HEK293 (cell line): ENCODE measurements around the gene RAD51.
A peak's percentile ranks its signal among the peaks of the same experiment; 100 is the strongest.

Experiments used
- CTCF ChIA-PET: fragments of 350-600 bp; formaldehyde crosslinking; extraction: SDS; loops from one replicate; lab custom pipeline; 2021; ENCODE audit warnings: antibody characterized with exemption; lab: Yijun Ruan, JAX
- POLR2A ChIA-PET: fragments of 300-600 bp; formaldehyde crosslinking; extraction: SDS; loops from one replicate; lab custom pipeline; 2020; ENCODE audit warnings: antibody characterized with exemption, inconsistent platforms; lab: Yijun Ruan, JAX
- H3K27ac ChIP-seq: fragments of 200-500 bp; sonication (Bioruptor generic); 2 replicates; pipeline ENCODE4 v1.5.1; 2014; ENCODE audit warnings: low read depth, low read length, control low read depth, inconsistent platforms; ENCODE audit errors: extremely low read depth
- H3K36me3 ChIP-seq, 2 experiments: fragments of 200-500 bp in 1 of 2; sonication (Bioruptor generic) in 1 of 2; 1 replicate in 1 of 2; 2 replicates in 1 of 2; pipeline ENCODE4 v1.5.1; 2014 to 2017; ENCODE audit warnings: inconsistent platforms in 2 of 2, low read length in 2 of 2; ENCODE audit not compliant: control insufficient read depth in 2 of 2, insufficient read depth in 1 of 2
- H3K4me1 ChIP-seq: fragments of 200-500 bp; sonication (Bioruptor generic); 2 replicates; pipeline ENCODE4 v1.5.1; 2014; ENCODE audit warnings: mild to moderate bottlenecking, low read length, inconsistent platforms; ENCODE audit not compliant: control insufficient read depth, insufficient read depth
- H3K4me3 ChIP-seq: 2 replicates; pipeline ENCODE4 v1.5.1; 2011; ENCODE audit warnings: low read depth, mild to moderate bottlenecking, control low read depth, low read length, moderate library complexity
- H3K9me3 ChIP-seq: fragments of 200-500 bp; sonication (Bioruptor generic); 2 replicates; pipeline ENCODE4 v1.5.1; 2014; ENCODE audit warnings: low read depth, low read length, inconsistent platforms; ENCODE audit not compliant: control insufficient read depth, insufficient read depth
- KLF1 ChIP-seq: fragments of 450-650 bp; formaldehyde crosslinking; IDR thresholded peaks from 2 replicates; pipeline ENCODE4 v1.5.1; 2016; ENCODE audit warnings: missing biosample characterization, missing genetic modification characterization
- KLF10 ChIP-seq: fragments of 450-650 bp; IDR thresholded peaks from 2 replicates; pipeline ENCODE4 v1.5.1; 2018; ENCODE audit warnings: missing biosample characterization, mild to moderate bottlenecking, missing genetic modification characterization
- KLF9 ChIP-seq: fragments of 450-650 bp; formaldehyde crosslinking; IDR thresholded peaks from 2 replicates; pipeline ENCODE4 v1.5.1; 2016; ENCODE audit warnings: missing biosample characterization, missing genetic modification characterization, low read depth
- MYNN ChIP-seq: fragments of 450-650 bp; formaldehyde crosslinking; IDR thresholded peaks from 2 replicates; pipeline ENCODE4 v1.5.1; 2016; ENCODE audit warnings: missing biosample characterization, missing genetic modification characterization, borderline replicate concordance
- REPIN1 ChIP-seq: fragments of 450-650 bp; formaldehyde crosslinking; IDR thresholded peaks from 2 replicates; pipeline ENCODE4 v1.5.1; 2017; ENCODE audit warnings: missing biosample characterization, missing genetic modification characterization, low read depth
- SP2 ChIP-seq: fragments of 450-650 bp; formaldehyde crosslinking; IDR thresholded peaks from 2 replicates; pipeline ENCODE4 v1.5.1; 2016; ENCODE audit warnings: missing biosample characterization, missing genetic modification characterization
- ZBTB20 ChIP-seq: fragments of 450-650 bp; formaldehyde crosslinking; IDR thresholded peaks from 2 replicates; pipeline ENCODE4 v1.5.1; 2016; ENCODE audit warnings: missing biosample characterization, missing genetic modification characterization
- ZBTB7A ChIP-seq: fragments of 450-650 bp; formaldehyde crosslinking; IDR thresholded peaks from 2 replicates; pipeline ENCODE4 v1.5.1; 2016; ENCODE audit warnings: low read depth, missing biosample characterization, missing genetic modification characterization
- ZBTB8A ChIP-seq: fragments of 450-650 bp; formaldehyde crosslinking; IDR thresholded peaks from 2 replicates; pipeline ENCODE4 v1.5.1; 2016; ENCODE audit warnings: missing biosample characterization, missing genetic modification characterization
- ZNF2 ChIP-seq: fragments of 450-650 bp; formaldehyde crosslinking; IDR thresholded peaks from 2 replicates; pipeline ENCODE4 v1.5.1; 2016; ENCODE audit warnings: missing biosample characterization, missing genetic modification characterization
- ZNF202 ChIP-seq: fragments of 450-650 bp; formaldehyde crosslinking; IDR thresholded peaks from 2 replicates; pipeline ENCODE4 v1.5.1; 2016; ENCODE audit warnings: missing biosample characterization, missing genetic modification characterization, borderline replicate concordance
- ZNF341 ChIP-seq: fragments of 450-650 bp; formaldehyde crosslinking; IDR thresholded peaks from 2 replicates; pipeline ENCODE4; 2016; ENCODE audit warnings: low read depth, missing biosample characterization, missing genetic modification characterization
- ZNF354C ChIP-seq: fragments of 450-650 bp; formaldehyde crosslinking; IDR thresholded peaks from 2 replicates; pipeline ENCODE4 v1.5.1; 2016; ENCODE audit warnings: missing biosample characterization, missing genetic modification characterization, low read depth, borderline replicate concordance
- ZNF654 ChIP-seq: fragments of 450-650 bp; formaldehyde crosslinking; IDR thresholded peaks from 2 replicates; pipeline ENCODE4 v1.5.1; 2016; ENCODE audit warnings: low read depth, missing biosample characterization, missing genetic modification characterization
- ZNF664 ChIP-seq: fragments of 450-650 bp; formaldehyde crosslinking; IDR thresholded peaks from 2 replicates; pipeline ENCODE4 v1.5.1; 2016; ENCODE audit warnings: missing biosample characterization, missing genetic modification characterization
- ZNF670 ChIP-seq: fragments of 450-650 bp; formaldehyde crosslinking; IDR thresholded peaks from 2 replicates; pipeline ENCODE4 v1.5.1; 2016; ENCODE audit warnings: missing biosample characterization, missing genetic modification characterization, low read depth
- ZNF768 ChIP-seq: fragments of 450-650 bp; formaldehyde crosslinking; IDR thresholded peaks from 2 replicates; pipeline ENCODE4 v1.5.1; 2018; ENCODE audit warnings: missing biosample characterization, mild to moderate bottlenecking, missing genetic modification characterization
- TF ChIP-seq, protein P1 (sequence below): fragments of 450-650 bp; formaldehyde crosslinking; IDR thresholded peaks from 2 replicates; pipeline ENCODE4 v1.5.1; 2016; ENCODE audit warnings: missing biosample characterization, missing genetic modification characterization, borderline replicate concordance
- TF ChIP-seq, protein P2 (sequence below): sonication (generic); formaldehyde crosslinking; IDR thresholded peaks from 2 replicates; pipeline ENCODE4 v1.8.1; 2022; ENCODE audit warnings: mild to moderate bottlenecking, moderate library complexity, missing genetic modification reagents
- TF ChIP-seq, protein P3 (sequence below): fragments of 450-650 bp; formaldehyde crosslinking; IDR thresholded peaks from 2 replicates; pipeline ENCODE4 v1.5.1; 2017; ENCODE audit warnings: missing biosample characterization, missing genetic modification characterization
- TF ChIP-seq, protein P4 (sequence below): fragments of 450-650 bp; formaldehyde crosslinking; IDR thresholded peaks from 2 replicates; pipeline ENCODE4 v1.5.1; 2016; ENCODE audit warnings: missing biosample characterization, missing genetic modification characterization, low read depth
- TF ChIP-seq, protein P5 (sequence below): fragments of 450-650 bp; formaldehyde crosslinking; IDR thresholded peaks from 2 replicates; pipeline ENCODE4 v1.5.1; 2016; ENCODE audit warnings: missing biosample characterization, missing genetic modification characterization
- TF ChIP-seq, protein P6 (sequence below): fragments of 450-650 bp; formaldehyde crosslinking; IDR thresholded peaks from 2 replicates; pipeline ENCODE4 v1.5.1; 2017; ENCODE audit warnings: missing biosample characterization, missing genetic modification characterization

The RAD51 gene

DNA sequence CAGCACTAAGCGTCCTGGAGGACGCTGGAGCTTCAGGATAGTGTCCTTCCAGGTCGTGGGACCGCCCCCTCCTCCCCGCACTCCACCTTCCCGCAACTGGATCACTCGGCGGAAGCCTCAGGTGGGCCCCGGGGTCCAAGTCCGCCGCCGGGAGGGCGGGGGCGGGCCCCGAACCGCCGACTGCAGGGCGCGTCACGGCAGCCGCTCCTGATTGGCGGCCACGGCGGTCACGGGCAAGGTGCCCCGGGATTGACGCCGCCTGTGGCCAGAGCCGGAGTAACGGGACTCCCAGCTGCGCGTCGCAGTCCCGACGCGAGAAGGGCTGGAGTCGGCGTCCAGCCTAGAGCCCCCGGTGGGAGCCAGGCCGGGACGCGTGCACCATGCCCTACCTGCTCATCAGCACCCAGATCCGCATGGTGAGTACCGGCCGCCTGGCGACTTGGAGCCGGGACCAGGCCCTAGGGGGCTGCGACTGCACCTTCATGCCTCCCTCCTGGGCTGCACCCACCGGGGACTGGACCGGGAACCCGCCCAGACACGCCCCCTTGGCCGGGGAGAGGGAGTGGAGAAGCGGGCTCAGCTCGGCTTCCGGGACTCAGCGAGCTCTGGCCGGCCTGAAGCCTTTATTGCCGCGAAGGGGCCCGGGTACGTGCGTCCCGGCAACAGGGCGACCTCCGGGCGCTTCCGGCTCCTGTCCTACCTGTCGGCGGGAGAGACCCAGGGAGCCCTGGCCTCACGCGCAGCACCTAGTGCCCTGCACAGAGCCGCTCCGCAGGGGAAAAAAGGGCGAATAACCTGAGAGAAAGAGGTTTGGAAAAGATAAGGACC, 69.0 kb downstream of the RAD51 start, which contains the start of gene GCHFR (continued):
- TF ChIP-seq, protein P1, sequence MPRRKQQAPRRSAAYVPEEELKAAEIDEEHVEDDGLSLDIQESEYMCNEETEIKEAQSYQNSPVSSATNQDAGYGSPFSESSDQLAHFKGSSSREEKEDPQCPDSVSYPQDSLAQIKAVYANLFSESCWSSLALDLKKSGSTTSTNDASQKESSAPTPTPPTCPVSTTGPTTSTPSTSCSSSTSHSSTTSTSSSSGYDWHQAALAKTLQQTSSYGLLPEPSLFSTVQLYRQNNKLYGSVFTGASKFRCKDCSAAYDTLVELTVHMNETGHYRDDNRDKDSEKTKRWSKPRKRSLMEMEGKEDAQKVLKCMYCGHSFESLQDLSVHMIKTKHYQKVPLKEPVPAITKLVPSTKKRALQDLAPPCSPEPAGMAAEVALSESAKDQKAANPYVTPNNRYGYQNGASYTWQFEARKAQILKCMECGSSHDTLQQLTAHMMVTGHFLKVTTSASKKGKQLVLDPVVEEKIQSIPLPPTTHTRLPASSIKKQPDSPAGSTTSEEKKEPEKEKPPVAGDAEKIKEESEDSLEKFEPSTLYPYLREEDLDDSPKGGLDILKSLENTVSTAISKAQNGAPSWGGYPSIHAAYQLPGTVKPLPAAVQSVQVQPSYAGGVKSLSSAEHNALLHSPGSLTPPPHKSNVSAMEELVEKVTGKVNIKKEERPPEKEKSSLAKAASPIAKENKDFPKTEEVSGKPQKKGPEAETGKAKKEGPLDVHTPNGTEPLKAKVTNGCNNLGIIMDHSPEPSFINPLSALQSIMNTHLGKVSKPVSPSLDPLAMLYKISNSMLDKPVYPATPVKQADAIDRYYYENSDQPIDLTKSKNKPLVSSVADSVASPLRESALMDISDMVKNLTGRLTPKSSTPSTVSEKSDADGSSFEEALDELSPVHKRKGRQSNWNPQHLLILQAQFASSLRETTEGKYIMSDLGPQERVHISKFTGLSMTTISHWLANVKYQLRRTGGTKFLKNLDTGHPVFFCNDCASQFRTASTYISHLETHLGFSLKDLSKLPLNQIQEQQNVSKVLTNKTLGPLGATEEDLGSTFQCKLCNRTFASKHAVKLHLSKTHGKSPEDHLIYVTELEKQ (tag by site-specific recombination) = no peak
- peak; percentile 86; the same call in 1 of the 2 replicates for TF ChIP-seq KLF10
- no peak for TF ChIP-seq ZNF354C (tag by site-specific recombination)
- peak; percentile 74 for TF ChIP-seq SP2 (tag by site-specific recombination)
- peak; percentile 51 for TF ChIP-seq KLF1 (tag by site-specific recombination)
- no peak for TF ChIP-seq ZNF202 (tag by site-specific recombination)
- TF ChIP-seq, protein P2, sequence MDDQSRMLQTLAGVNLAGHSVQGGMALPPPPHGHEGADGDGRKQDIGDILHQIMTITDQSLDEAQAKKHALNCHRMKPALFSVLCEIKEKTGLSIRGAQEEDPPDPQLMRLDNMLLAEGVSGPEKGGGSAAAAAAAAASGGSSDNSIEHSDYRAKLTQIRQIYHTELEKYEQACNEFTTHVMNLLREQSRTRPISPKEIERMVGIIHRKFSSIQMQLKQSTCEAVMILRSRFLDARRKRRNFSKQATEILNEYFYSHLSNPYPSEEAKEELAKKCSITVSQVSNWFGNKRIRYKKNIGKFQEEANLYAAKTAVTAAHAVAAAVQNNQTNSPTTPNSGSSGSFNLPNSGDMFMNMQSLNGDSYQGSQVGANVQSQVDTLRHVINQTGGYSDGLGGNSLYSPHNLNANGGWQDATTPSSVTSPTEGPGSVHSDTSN (CRISPR knock-in tag) = peak; percentile 55; the same call in 1 of the 2 replicates
- TF ChIP-seq ZBTB7A (tag by site-specific recombination) = no peak
- no peak for TF ChIP-seq ZNF664 (tag by site-specific recombination)
- TF ChIP-seq ZNF341 (tag by site-specific recombination) = peak; percentile 49; the same call in 1 of the 2 replicates
- TF ChIP-seq, protein P3, sequence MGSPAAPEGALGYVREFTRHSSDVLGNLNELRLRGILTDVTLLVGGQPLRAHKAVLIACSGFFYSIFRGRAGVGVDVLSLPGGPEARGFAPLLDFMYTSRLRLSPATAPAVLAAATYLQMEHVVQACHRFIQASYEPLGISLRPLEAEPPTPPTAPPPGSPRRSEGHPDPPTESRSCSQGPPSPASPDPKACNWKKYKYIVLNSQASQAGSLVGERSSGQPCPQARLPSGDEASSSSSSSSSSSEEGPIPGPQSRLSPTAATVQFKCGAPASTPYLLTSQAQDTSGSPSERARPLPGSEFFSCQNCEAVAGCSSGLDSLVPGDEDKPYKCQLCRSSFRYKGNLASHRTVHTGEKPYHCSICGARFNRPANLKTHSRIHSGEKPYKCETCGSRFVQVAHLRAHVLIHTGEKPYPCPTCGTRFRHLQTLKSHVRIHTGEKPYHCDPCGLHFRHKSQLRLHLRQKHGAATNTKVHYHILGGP = no peak
- TF ChIP-seq KLF9 (tag by site-specific recombination) = peak; percentile 94
- peak; percentile 68 for TF ChIP-seq ZBTB8A (tag by site-specific recombination)
- TF ChIP-seq ZNF654 = no peak
- TF ChIP-seq, protein P4, sequence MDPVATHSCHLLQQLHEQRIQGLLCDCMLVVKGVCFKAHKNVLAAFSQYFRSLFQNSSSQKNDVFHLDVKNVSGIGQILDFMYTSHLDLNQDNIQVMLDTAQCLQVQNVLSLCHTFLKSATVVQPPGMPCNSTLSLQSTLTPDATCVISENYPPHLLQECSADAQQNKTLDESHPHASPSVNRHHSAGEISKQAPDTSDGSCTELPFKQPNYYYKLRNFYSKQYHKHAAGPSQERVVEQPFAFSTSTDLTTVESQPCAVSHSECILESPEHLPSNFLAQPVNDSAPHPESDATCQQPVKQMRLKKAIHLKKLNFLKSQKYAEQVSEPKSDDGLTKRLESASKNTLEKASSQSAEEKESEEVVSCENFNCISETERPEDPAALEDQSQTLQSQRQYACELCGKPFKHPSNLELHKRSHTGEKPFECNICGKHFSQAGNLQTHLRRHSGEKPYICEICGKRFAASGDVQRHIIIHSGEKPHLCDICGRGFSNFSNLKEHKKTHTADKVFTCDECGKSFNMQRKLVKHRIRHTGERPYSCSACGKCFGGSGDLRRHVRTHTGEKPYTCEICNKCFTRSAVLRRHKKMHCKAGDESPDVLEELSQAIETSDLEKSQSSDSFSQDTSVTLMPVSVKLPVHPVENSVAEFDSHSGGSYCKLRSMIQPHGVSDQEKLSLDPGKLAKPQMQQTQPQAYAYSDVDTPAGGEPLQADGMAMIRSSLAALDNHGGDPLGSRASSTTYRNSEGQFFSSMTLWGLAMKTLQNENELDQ (tag by site-specific recombination) = no peak
- TF ChIP-seq ZNF768 (tag by site-specific recombination) = no peak

DNA sequence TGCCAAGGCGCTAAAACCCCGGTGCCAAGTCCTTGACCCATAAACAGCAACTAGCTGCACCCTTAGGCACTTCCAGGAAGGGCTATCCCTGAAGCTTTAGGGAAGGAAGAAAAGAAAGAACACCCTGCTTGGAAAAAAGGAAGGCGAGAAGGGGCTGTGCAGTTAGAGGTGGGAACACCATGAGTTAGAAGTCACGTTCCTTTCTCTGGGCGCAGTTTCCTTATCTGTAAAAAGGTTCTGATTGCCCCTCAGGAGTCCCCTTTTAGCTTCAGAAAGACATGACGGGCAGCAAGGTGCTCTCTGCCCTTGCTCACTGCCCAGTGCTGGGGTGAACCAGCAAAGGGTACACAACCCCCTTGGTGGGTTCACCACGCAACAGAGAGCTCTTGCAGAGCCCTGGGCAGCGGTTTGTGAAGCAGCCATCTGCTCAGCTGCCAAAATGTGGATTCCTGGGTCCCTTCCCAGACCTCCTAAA, 69.7 kb downstream of the RAD51 start:
- Histone ChIP-seq H3K4me3 (peak overlapping the region; percentile 33), H3K4me1 (peaks cover 25% of the 10 kb centered on the region), H3K36me3 (peaks cover 0 to 9% of the 10 kb centered on the region in 2 experiments; a peak in 1 of 3 replicates), H3K9me3 (no peaks in the 10 kb centered on the region), H3K27ac (peak overlapping the region; percentile 87)
- ChIA-PET POLR2A (interaction anchor here (0.9 to 1.8 kb wide), 4 partner anchors 25 to 164 kb away, joined by 3 to 8 read pairs (median 4); partner anchors contain the start of genes DLL4, DNAJC17 and RAD51), CTCF (interaction anchor here (3.7 kb wide), 1 partner anchor 18 kb away, joined by 18 read pairs; no protein-coding TSS in a partner anchor)
- no peak for TF ChIP-seq ZNF2 (tag by site-specific recombination)
- no peak for TF ChIP-seq ZNF670
- TF ChIP-seq, protein P5, sequence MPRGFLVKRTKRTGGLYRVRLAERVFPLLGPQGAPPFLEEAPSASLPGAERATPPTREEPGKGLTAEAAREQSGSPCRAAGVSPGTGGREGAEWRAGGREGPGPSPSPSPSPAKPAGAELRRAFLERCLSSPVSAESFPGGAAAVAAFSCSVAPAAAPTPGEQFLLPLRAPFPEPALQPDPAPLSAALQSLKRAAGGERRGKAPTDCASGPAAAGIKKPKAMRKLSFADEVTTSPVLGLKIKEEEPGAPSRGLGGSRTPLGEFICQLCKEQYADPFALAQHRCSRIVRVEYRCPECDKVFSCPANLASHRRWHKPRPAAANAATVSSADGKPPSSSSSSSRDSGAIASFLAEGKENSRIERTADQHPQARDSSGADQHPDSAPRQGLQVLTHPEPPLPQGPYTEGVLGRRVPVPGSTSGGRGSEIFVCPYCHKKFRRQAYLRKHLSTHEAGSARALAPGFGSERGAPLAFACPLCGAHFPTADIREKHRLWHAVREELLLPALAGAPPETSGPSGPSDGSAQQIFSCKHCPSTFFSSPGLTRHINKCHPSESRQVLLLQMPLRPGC (tag by site-specific recombination) = no peak
- no peak for TF ChIP-seq MYNN (tag by site-specific recombination)
- no peak for TF ChIP-seq REPIN1 (tag by site-specific recombination)
- TF ChIP-seq ZBTB20 (tag by site-specific recombination) = peak; percentile 5; the same call in 1 of the 2 replicates
- TF ChIP-seq, protein P6, sequence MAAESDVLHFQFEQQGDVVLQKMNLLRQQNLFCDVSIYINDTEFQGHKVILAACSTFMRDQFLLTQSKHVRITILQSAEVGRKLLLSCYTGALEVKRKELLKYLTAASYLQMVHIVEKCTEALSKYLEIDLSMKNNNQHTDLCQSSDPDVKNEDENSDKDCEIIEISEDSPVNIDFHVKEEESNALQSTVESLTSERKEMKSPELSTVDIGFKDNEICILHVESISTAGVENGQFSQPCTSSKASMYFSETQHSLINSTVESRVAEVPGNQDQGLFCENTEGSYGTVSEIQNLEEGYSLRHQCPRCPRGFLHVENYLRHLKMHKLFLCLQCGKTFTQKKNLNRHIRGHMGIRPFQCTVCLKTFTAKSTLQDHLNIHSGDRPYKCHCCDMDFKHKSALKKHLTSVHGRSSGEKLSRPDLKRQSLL (tag by site-specific recombination) = no peak
